Trophoblast cell (in vitro differentiated cells and primary cell): ENCODE data around the gene LDB2.

Source experiments
- DNase-seq, 2 donors: peaks; one replicate each; pipeline ENCODE4 v3.0.0-alpha.2; 2016
- H2AFZ ChIP-seq: 2 replicates; pipeline ENCODE4 v1.6.1; 2013; ENCODE audit warnings: low read length, moderate library complexity, mild to moderate bottlenecking; ENCODE audit not compliant: insufficient read depth, poor library complexity
- H2AK5ac ChIP-seq: 2 replicates; pipeline ENCODE4 v1.6.1; 2013; ENCODE audit warnings: mild to moderate bottlenecking, low read length
- H2BK120ac ChIP-seq: 2 replicates; pipeline ENCODE4 v1.6.1; 2013; ENCODE audit warnings: low read length, mild to moderate bottlenecking, moderate library complexity; ENCODE audit not compliant: insufficient read depth, poor library complexity
- H2BK12ac ChIP-seq: 2 replicates; pipeline ENCODE4 v1.6.1; 2013; ENCODE audit warnings: mild to moderate bottlenecking, low read length, moderate library complexity
- H2BK5ac ChIP-seq: 2 replicates; pipeline ENCODE4 v1.6.1; 2013; ENCODE audit warnings: low read length, low read depth, moderate library complexity, mild to moderate bottlenecking; ENCODE audit not compliant: poor library complexity
- H3K14ac ChIP-seq: 2 replicates; pipeline ENCODE4 v1.6.1; 2013; ENCODE audit warnings: mild to moderate bottlenecking, low read length
- H3K18ac ChIP-seq: 2 replicates; pipeline ENCODE4 v1.6.1; 2013; ENCODE audit warnings: mild to moderate bottlenecking, low read length
- H3K23ac ChIP-seq: 2 replicates; pipeline ENCODE4 v1.6.1; 2013; ENCODE audit warnings: low read length
- H3K27ac ChIP-seq: 2 replicates; pipeline ENCODE4 v1.5.1; 2013; ENCODE audit warnings: low read depth, mild to moderate bottlenecking, inconsistent platforms, low read length, moderate library complexity
- H3K27me3 ChIP-seq: 2 replicates; pipeline ENCODE4 v1.6.1; 2013; ENCODE audit warnings: inconsistent platforms, mild to moderate bottlenecking, low read length, moderate library complexity; ENCODE audit not compliant: insufficient read depth
- H3K36me3 ChIP-seq, 2 experiments: 1 replicate in 1 of 2; 2 replicates in 1 of 2; pipeline ENCODE4 v1.6.1; 2013; ENCODE audit warnings: low read length in 2 of 2, mild to moderate bottlenecking in 2 of 2, moderate library complexity in 1 of 2; ENCODE audit not compliant: insufficient read depth in 2 of 2, control insufficient read depth in 1 of 2
- H3K4ac ChIP-seq: 2 replicates; pipeline ENCODE4 v1.6.1; 2013; ENCODE audit warnings: low read depth, mild to moderate bottlenecking, low read length, moderate library complexity
- H3K4me1 ChIP-seq, 2 experiments: 1 replicate in 1 of 2; 2 replicates in 1 of 2; pipeline ENCODE4 v1.6.1; 2013; ENCODE audit warnings: low read length in 2 of 2, mild to moderate bottlenecking in 2 of 2, moderate library complexity in 1 of 2; ENCODE audit not compliant: insufficient read depth in 2 of 2, control insufficient read depth in 1 of 2
- H3K4me2 ChIP-seq: 2 replicates; pipeline ENCODE4 v1.6.1; 2013; ENCODE audit warnings: inconsistent platforms, mild to moderate bottlenecking, low read length, moderate library complexity
- H3K4me3 ChIP-seq: 2 replicates; pipeline ENCODE4 v1.5.1; 2013; ENCODE audit warnings: mild to moderate bottlenecking, low read depth, low read length, inconsistent platforms
- H3K79me1 ChIP-seq: one replicate; pipeline ENCODE4 v1.6.1; 2013; ENCODE audit warnings: low read length
- H3K79me2 ChIP-seq: 2 replicates; pipeline ENCODE4 v1.6.1; 2013; ENCODE audit warnings: low read length, mild to moderate bottlenecking; ENCODE audit not compliant: control insufficient read depth, insufficient read depth, poor library complexity
- H3K9ac ChIP-seq: 2 replicates; pipeline ENCODE4 v1.6.1; 2013; ENCODE audit warnings: mild to moderate bottlenecking, low read length
- H3K9me3 ChIP-seq: 2 replicates; pipeline ENCODE4 v1.6.1; 2013; ENCODE audit warnings: low read depth, mild to moderate bottlenecking, control low read depth, inconsistent platforms, low read length; ENCODE audit not compliant: insufficient read depth
- H4K12ac ChIP-seq: 2 replicates; pipeline ENCODE4 v1.6.1; 2013; ENCODE audit warnings: low read depth, mild to moderate bottlenecking, low read length, moderate library complexity
- H4K8ac ChIP-seq: 2 replicates; pipeline ENCODE4 v1.6.1; 2013; ENCODE audit warnings: low read depth, mild to moderate bottlenecking, low read length, moderate library complexity
- H4K91ac ChIP-seq: one replicate; pipeline ENCODE4 v1.6.1; 2013; ENCODE audit warnings: low read depth, mild to moderate bottlenecking, low read length, moderate library complexity
- WGBS: extraction: QIAGEN DNeasy Blood & Tissue Kit; methylation state at CpG from one replicate; pipeline ENCODE4 v1.1.7; 2013; ENCODE audit warnings: missing lambda C conversion rate; ENCODE audit not compliant: insufficient read length, insufficient coverage; ENCODE audit errors: extremely low coverage; 5-methylcytosine and 5-hydroxymethylcytosine counted together

Gene LDB2

DNA sequence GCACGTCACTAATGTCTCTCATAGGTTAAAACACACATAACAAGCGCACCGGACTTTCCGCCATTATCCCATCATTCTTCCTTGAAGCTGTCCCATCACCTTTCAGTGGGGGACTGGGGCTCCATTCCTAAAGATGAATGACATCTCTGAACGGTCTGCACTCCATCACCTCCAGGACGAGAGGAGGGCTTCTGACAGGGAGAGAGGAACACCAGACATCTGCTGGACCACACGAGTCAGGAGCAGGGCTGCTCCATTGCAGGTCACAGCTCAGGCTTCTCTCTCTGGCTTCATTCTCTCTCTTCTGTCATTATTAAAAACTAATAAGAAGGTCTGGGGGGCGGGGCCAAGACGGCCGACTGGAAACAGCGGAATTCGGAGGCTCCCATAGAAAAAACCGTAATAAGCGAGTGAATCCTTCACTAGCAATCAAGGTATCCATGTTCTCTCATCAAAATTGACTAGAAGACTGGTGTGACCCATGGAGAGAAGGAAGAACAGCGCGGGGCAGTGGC lies 289.8 kb downstream of the LDB2 start:
- Histone ChIP-seq H3K4ac (no peak overlapping the region), H3K4me2 (no peak overlapping the region), H3K18ac (no peak overlapping the region), H2BK12ac (no peak overlapping the region), H3K4me1 (peaks cover 3 to 11% of the 10 kb centered on the region in 2 experiments), H2BK5ac (no peak overlapping the region), H4K8ac (no peak overlapping the region), H3K27ac (no peak overlapping the region), H3K9ac (no peak overlapping the region), H3K14ac (no peak overlapping the region), H3K4me3 (no peak overlapping the region), H3K79me2 (no peaks in the 10 kb centered on the region), H3K36me3 (no peaks in the 10 kb centered on the region), H2BK120ac (no peak overlapping the region), H2AFZ (no peak overlapping the region), H3K27me3 (no peaks in the 10 kb centered on the region), H3K79me1 (no peaks in the 10 kb centered on the region), H4K12ac (no peak overlapping the region), H4K91ac (no peak overlapping the region), H2AK5ac (no peak overlapping the region), H3K23ac (no peak overlapping the region), H3K9me3 (no peaks in the 10 kb centered on the region)
- WGBS = no CpG with 5 or more reads among the region's 16 CpGs
- DNase-seq = no peak

- Histone ChIP-seq H2AFZ (no peak overlapping the region), H3K4me2 (no peak overlapping the region), H3K79me1 (no peaks in the 10 kb centered on the region), H3K27me3 (no peaks in the 10 kb centered on the region), H3K18ac (no peak overlapping the region), H2BK12ac (no peak overlapping the region), H3K4me3 (no peak overlapping the region), H3K4ac (no peak overlapping the region), H3K14ac (no peak overlapping the region), H4K8ac (no peak overlapping the region), H2BK120ac (no peak overlapping the region), H3K9ac (no peak overlapping the region), H4K12ac (no peak overlapping the region), H2AK5ac (no peak overlapping the region), H3K9me3 (no peaks in the 10 kb centered on the region), H2BK5ac (no peak overlapping the region), H3K4me1 (peaks cover 3 to 11% of the 10 kb centered on the region in 2 experiments), H3K23ac (no peak overlapping the region), H3K27ac (no peak overlapping the region), H3K36me3 (no peaks in the 10 kb centered on the region), H3K79me2 (no peaks in the 10 kb centered on the region), H4K91ac (no peak overlapping the region)
- DNase-seq = no peak
- no CpG with 5 or more reads among the region's 5 CpGs for WGBS
These were observed 290.3 kb downstream of the LDB2 start for GRCh38 chr4:16608123-16608522.

DNA sequence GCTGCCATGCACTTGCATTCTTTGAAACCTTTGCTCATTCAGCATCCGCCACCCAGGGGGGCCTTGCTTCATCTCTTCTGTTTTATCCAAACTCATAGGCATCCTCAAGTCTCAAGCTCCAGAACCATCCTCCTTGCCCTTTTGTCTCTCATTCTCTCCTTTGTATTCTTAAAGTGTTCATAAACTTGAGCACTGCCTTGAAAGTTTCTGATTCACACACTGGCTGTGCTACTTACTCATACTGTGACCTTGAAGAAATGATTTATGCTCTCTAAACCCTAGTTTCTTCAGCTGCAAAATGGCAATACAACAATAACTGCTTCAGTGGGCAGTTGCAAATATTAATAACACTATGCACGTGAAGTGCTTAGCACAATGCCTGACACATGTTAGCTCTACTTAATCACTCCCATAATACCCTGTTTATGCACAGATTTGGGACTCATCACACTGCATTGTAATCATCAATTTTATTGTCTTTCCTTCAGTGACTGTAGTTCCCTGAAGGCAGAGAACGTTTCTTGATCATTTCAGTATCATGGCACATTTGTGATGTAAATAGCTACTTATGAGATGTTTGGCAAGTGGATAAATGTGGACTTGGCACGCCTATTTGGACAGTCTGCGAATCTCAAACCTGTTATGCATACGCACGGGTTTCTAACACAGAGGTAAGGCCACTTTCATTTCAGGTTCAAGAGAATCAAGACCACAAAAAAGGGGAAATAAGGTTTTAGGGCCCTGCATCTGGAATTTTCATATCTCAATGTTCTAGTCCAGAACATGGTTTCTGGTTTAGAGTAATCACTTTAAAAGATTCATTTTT lies 291.0 kb downstream of the LDB2 start:
- Histone ChIP-seq H4K91ac (no peak overlapping the region), H2BK12ac (no peak overlapping the region), H3K9ac (no peak overlapping the region), H2AFZ (no peak overlapping the region), H3K4me3 (no peak overlapping the region), H3K27ac (no peak overlapping the region), H2BK120ac (no peak overlapping the region), H4K8ac (no peak overlapping the region), H2AK5ac (no peak overlapping the region), H3K9me3 (no peaks in the 10 kb centered on the region), H3K18ac (no peak overlapping the region), H3K4ac (no peak overlapping the region), H3K36me3 (no peaks in the 10 kb centered on the region), H3K4me2 (no peak overlapping the region), H3K79me2 (no peaks in the 10 kb centered on the region), H3K27me3 (no peaks in the 10 kb centered on the region), H3K79me1 (no peaks in the 10 kb centered on the region), H3K14ac (no peak overlapping the region), H3K4me1 (peaks cover 3 to 11% of the 10 kb centered on the region in 2 experiments), H2BK5ac (no peak overlapping the region), H3K23ac (no peak overlapping the region), H4K12ac (no peak overlapping the region)
- no CpG with 5 or more reads among the region's 7 CpGs for WGBS
- no peak for DNase-seq

GRCh38 chr4:16606691-16607090 lies 291.8 kb downstream of the LDB2 start:
- Histone ChIP-seq H4K91ac (no peak overlapping the region), H4K8ac (no peak overlapping the region), H3K79me1 (no peaks in the 10 kb centered on the region), H2AK5ac (no peak overlapping the region), H4K12ac (no peak overlapping the region), H2BK5ac (no peak overlapping the region), H3K36me3 (no peaks in the 10 kb centered on the region), H3K23ac (no peak overlapping the region), H3K4me2 (no peak overlapping the region), H2AFZ (no peak overlapping the region), H3K9ac (no peak overlapping the region), H2BK12ac (no peak overlapping the region), H3K79me2 (no peaks in the 10 kb centered on the region), H3K14ac (no peak overlapping the region), H3K4me1 (peaks cover 3 to 11% of the 10 kb centered on the region in 2 experiments), H3K9me3 (no peaks in the 10 kb centered on the region), H2BK120ac (no peak overlapping the region), H3K27ac (no peak overlapping the region), H3K4me3 (no peak overlapping the region), H3K4ac (no peak overlapping the region), H3K27me3 (no peaks in the 10 kb centered on the region), H3K18ac (no peak overlapping the region)
- WGBS = no CpG with 5 or more reads among the region's 2 CpGs
- DNase-seq = no peak
